ENCODE results near the gene CHMP2A. TPM values are rescaled to one million over a fixed set of nuclear protein-coding genes. Genes with fewer than 3 reads are reported as not detected.

Gene CHMP2A
- total and polyA plus RNA-seq, 10 of the 15 experiments (the other 5 are each of a cell fraction or from before 2014, with no cell fraction given), result 69.5 to 172 (median 109) TPM

DNA sequence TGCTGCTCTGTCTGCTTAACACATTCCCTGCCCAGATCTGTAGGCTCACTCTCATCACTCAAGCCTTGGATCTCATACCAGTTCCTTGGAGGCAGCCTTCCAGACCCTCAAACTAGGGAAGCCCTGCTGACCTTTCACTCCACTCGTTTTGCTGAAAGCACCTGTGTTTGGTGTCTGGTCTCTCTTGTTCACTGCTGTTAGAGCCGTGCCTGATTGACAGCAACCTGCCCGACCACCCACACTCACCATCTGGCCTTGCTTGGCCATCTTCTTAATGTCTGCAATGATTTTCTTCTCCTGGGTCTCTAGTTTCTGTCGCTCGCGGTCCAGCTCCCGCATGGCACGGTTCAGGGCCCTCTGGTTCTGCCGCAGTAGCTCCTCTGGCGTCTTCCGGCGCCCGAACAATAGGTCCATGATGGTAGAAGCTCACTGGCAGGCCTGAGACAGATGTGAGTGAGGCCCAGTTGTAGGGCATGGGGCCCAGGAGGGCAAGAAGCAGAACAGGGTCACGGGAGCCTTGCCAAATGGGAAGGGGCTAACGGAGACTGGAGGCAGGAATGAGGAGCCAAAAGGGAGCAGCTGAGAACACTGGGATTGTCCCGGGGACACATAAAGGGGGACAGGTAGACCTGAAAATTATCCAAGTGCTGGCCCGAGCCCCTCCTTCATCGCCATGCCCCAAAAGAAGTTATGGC, 959 bp downstream of the CHMP2A start:
- CTCF ChIA-PET, result interaction anchor here (0.9 to 3.9 kb wide), 4 partner anchors 21 to 34 kb away, joined by 3 to 37 read pairs (median 4); partner anchors contain the start of gene ZBTB45
- 64% methylated on average over 18 of the region's 18 CpGs for WGBS (ENCODE audit: insufficient coverage, insufficient replicate concordance, low lambda C conversion rate, missing lambda C conversion rate)
- ATAC-seq (no peak), DNase-seq (ENCODE audit: low read depth, low spot score) (no peak), FAIRE-seq (no peak)
- Histone ChIP-seq H2AFZ (ENCODE audit: control insufficient read depth, low read depth, low read length) (no peak overlapping the region; the same call in 1 of the 2 replicates), H3K27me3 (replicated peaks in 1 of 2; ENCODE audit: control insufficient read depth in 2 of 2, insufficient read depth in 2 of 2, low read length in 1 of 2) (no peaks in the 10 kb centered on the region), H3K4me2 (ENCODE audit: control insufficient read depth, insufficient read depth) (peak overlapping the region; percentile 98), H3K9me3 (replicated peaks; ENCODE audit: control insufficient read depth, insufficient read depth, low read length) (no peaks in the 10 kb centered on the region), H3K4me3 (peak overlapping the region; percentile 94), H3K27ac (ENCODE audit: control insufficient read depth, insufficient read depth) (peak overlapping the region; percentile 93), H3K36me3 (ENCODE audit: control insufficient read depth in 2 of 2, insufficient read depth in 2 of 2, low read length in 1 of 2) (peaks cover 16 to 36% of the 10 kb centered on the region in 2 experiments; a peak in 3 of 4 replicates), H3K4me1 (ENCODE audit: control insufficient read depth, insufficient read depth, low read length) (peaks cover 28% of the 10 kb centered on the region), H4K20me1 (ENCODE audit: control insufficient read depth, insufficient read depth) (no peaks in the 10 kb centered on the region; the same call in none of the 2 replicates), H3K9ac (ENCODE audit: control insufficient read depth, insufficient read depth, low read length) (peak overlapping the region; percentile 82), H3K79me2 (ENCODE audit: control insufficient read depth, insufficient read depth, low read length) (peaks cover 43% of the 10 kb centered on the region)
- intact Hi-C loops (cut with micrococcal nuclease; ENCODE audit: unreplicated experiment) (no loop called here), in situ Hi-C loops (cut with MboI) (no loop called here)
- POLR2A ChIA-PET, result interaction anchor here (0.6 to 3.1 kb wide), 13 partner anchors 8 to 95 kb away, joined by 3 to 41 read pairs (median 5); partner anchors contain the start of genes MZF1, TRIM28 and ZBTB45
- no peak for TF ChIP-seq NRF1 (conservative IDR thresholded peaks at IDR 0.05; ENCODE audit: low read depth, low read length)
- TF ChIP-seq, protein P1, sequence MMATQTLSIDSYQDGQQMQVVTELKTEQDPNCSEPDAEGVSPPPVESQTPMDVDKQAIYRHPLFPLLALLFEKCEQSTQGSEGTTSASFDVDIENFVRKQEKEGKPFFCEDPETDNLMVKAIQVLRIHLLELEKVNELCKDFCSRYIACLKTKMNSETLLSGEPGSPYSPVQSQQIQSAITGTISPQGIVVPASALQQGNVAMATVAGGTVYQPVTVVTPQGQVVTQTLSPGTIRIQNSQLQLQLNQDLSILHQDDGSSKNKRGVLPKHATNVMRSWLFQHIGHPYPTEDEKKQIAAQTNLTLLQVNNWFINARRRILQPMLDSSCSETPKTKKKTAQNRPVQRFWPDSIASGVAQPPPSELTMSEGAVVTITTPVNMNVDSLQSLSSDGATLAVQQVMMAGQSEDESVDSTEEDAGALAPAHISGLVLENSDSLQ (IDR thresholded peaks at IDR 0.05), result peak; percentile 55; the same call in 1 of the 2 replicates
- peak; percentile 29; the same call in 1 of the 2 replicates for TF ChIP-seq POLR2A (IDR thresholded peaks at IDR 0.05; ENCODE audit: low read depth, low read length)
- RAD21 ChIA-PET (ENCODE audit: unreplicated experiment), result interaction anchor here (0.9 to 1.9 kb wide), 6 partner anchors 9 to 35 kb away, joined by 3 to 13 read pairs (median 4); partner anchors contain the start of genes TRIM28 and ZBTB45
- TSS peak; percentile 40 for BruUV-seq (replicated peaks)
- SMC1A ChIA-PET (ENCODE audit: uncharacterized antibody, unreplicated experiment), result interaction anchor here (1.0 to 2.9 kb wide), 5 partner anchors 9 to 34 kb away, joined by 3 to 21 read pairs (median 10); partner anchors contain the start of genes TRIM28 and ZBTB45

DNA sequence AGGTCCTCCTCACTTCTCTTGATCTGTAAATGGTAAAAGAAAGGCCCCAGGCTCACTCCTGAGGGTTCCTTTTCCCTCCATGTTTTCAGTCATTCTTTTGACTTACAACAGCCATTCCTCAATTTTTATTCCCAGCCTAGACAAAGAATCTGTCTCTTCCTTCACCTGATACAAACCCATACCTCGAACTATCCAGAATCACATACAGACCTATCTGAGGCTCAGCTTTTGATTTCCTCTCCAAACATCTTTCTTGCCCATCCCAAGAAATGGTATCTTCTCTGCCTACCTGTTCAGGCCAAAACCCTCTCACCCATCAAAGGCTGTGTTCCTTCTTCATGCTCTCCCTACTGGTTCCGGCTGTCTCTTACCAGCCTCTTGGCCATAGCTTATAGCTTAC, 2.2 kb downstream of the CHMP2A start:
- ChIA-PET CTCF (interaction anchor here (3.9 kb wide), 1 partner anchor 32 kb away, joined by 37 read pairs; the partner anchor contains the start of gene ZBTB45), SMC1A (ENCODE audit: uncharacterized antibody, unreplicated experiment) (interaction anchor here (1.0 kb wide), 1 partner anchor 9 kb away, joined by 3 read pairs; the partner anchor contains the start of gene TRIM28), POLR2A (interaction anchor here (0.6 to 0.8 kb wide), 2 partner anchors 22 to 31 kb away, joined by 4 to 6 read pairs; no protein-coding TSS in a partner anchor), RAD21 (ENCODE audit: unreplicated experiment) (no interaction called here)
- H3K4me1 ChIP-seq (ENCODE audit: control insufficient read depth, insufficient read depth, low read length), result peaks cover 28% of the 10 kb centered on the region
- no peak overlapping the region for H3K4me2 ChIP-seq (ENCODE audit: control insufficient read depth, insufficient read depth)
- no peaks in the 10 kb centered on the region; the same call in none of the 2 replicates for H4K20me1 ChIP-seq (ENCODE audit: control insufficient read depth, insufficient read depth)
- H3K27ac ChIP-seq (ENCODE audit: control insufficient read depth, insufficient read depth), result no peak overlapping the region
- H3K9ac ChIP-seq (ENCODE audit: control insufficient read depth, insufficient read depth, low read length), result no peak overlapping the region
- no peak for ATAC-seq
- no TSS peak for BruUV-seq (replicated peaks)
- DNase-seq (ENCODE audit: low read depth, low spot score), result no peak
- 50% methylated on average over 2 of the region's 2 CpGs for WGBS (ENCODE audit: insufficient coverage, insufficient replicate concordance, low lambda C conversion rate, missing lambda C conversion rate)
- H3K4me3 ChIP-seq, result no peak overlapping the region
- H3K9me3 ChIP-seq (replicated peaks; ENCODE audit: control insufficient read depth, insufficient read depth, low read length), result no peaks in the 10 kb centered on the region
- H3K79me2 ChIP-seq (ENCODE audit: control insufficient read depth, insufficient read depth, low read length), result peaks cover 43% of the 10 kb centered on the region
- FAIRE-seq, result no peak
- no peaks in the 10 kb centered on the region for H3K27me3 ChIP-seq (replicated peaks in 1 of 2; ENCODE audit: control insufficient read depth in 2 of 2, insufficient read depth in 2 of 2, low read length in 1 of 2)
- no peak overlapping the region for H2AFZ ChIP-seq (ENCODE audit: control insufficient read depth, low read depth, low read length)
- intact Hi-C loops (cut with micrococcal nuclease; ENCODE audit: unreplicated experiment) (no loop called here), in situ Hi-C loops (cut with MboI) (no loop called here)
- TF ChIP-seq TARDBP (IDR thresholded peaks at IDR 0.05; ENCODE audit: borderline replicate concordance), result no peak
- no peak for TF ChIP-seq NBN (IDR thresholded peaks at IDR 0.05)
- no peak for TF ChIP-seq MXI1 (IDR thresholded peaks at IDR 0.05; ENCODE audit: low read depth, low read length)
- no peak for TF ChIP-seq ZNF622 (IDR thresholded peaks at IDR 0.05)
- H3K36me3 ChIP-seq (ENCODE audit: control insufficient read depth in 2 of 2, insufficient read depth in 2 of 2, low read length in 1 of 2), result peaks cover 26 to 48% of the 10 kb centered on the region in 2 experiments; a peak in 3 of 4 replicates

Data from GM12878 (cell line).